ENCODE measurements around the gene TBCK. TPM values are rescaled to one million over a fixed set of nuclear protein-coding genes. Genes with fewer than 3 reads are reported as not detected.
"Not testable (repeated sequence)": the region's sequence is repeated elsewhere in the genome, so short reads cannot be mapped to it uniquely, and the experiment has no call there.

The TBCK gene
- total and polyA plus RNA-seq, 10 donors = 6.7 to 61.3 (median 44.7) TPM

GRCh38 chr4:106114270-106114669 is 201.7 kb downstream of the TBCK start:
- WGBS, 5 donors = 96 to 99% (median 96%) methylated on average over 8 of the region's 8 CpGs
- Histone ChIP-seq H3K36me3 (peaks cover 5 to 74% (median 51%) of the 10 kb centered on the region in 6 donors), H3K4me3 (no peak overlapping the region), H3K27ac (no peak overlapping the region), H3K9me3 (peaks cover 11 to 51% (median 44%) of the 10 kb centered on the region in 8 donors), H3K27me3 (replicated peaks in 1 of 7) (no peaks in the 10 kb centered on the region), H3K4me1 (no peaks in the 10 kb centered on the region)
- no peak for DNase-seq
- TF ChIP-seq POLR2AphosphoS5 (IDR thresholded peaks at IDR 0.05) (no peak), POLR2A (IDR thresholded peaks at IDR 0.05) (no peak), CTCF (IDR thresholded peaks at IDR 0.05 in 8 of 11, conservative IDR thresholded peaks at IDR 0.05 in 3 of 11) (no peak)
- intact Hi-C loops (cut with DNase I; ENCODE audit: low total_unique reads) = no loop called here

GRCh38 chr4:106111778-106112469 is 204.1 kb downstream of the TBCK start:
- H3K4me3 ChIP-seq; H3K4me1 ChIP-seq; H3K27ac ChIP-seq; DNase-seq; intact Hi-C loops (cut with DNase I; ENCODE audit: low total_unique reads); H3K27me3 ChIP-seq (replicated peaks in 1 of 7): not testable (repeated sequence)
- peaks cover 11 to 55% (median 49%) of the 10 kb centered on the region in 8 donors for H3K9me3 ChIP-seq
- WGBS, 5 donors = 92 to 100% (median 97%) methylated on average over 2 of the region's 2 CpGs
- H3K36me3 ChIP-seq = peaks cover 5 to 92% (median 51%) of the 10 kb centered on the region in 6 donors

- peaks cover 5 to 94% (median 42%) of the 10 kb centered on the region in 6 donors for H3K36me3 ChIP-seq
- H3K4me3 ChIP-seq = no peak overlapping the region
- peaks cover 11 to 55% (median 49%) of the 10 kb centered on the region in 8 donors for H3K9me3 ChIP-seq
- no peaks in the 10 kb centered on the region for H3K27me3 ChIP-seq (replicated peaks in 1 of 7)
- no peak for DNase-seq
- TF ChIP-seq POLR2AphosphoS5 (IDR thresholded peaks at IDR 0.05) = no peak
- TF ChIP-seq CTCF (IDR thresholded peaks at IDR 0.05 in 8 of 11, conservative IDR thresholded peaks at IDR 0.05 in 3 of 11) = no peak
- TF ChIP-seq POLR2A (IDR thresholded peaks at IDR 0.05) = no peak
- intact Hi-C loops (cut with DNase I; ENCODE audit: low total_unique reads) = no loop called here
- H3K4me1 ChIP-seq = no peaks in the 10 kb centered on the region
- 92 to 99% (median 95%) methylated on average over 6 of the region's 6 CpGs for WGBS, 5 donors
- H3K27ac ChIP-seq = no peak overlapping the region
Measured at GRCh38 chr4:106109929-106110328, 206.1 kb downstream of the TBCK start.

GRCh38 chr4:106105697-106106096 is 210.3 kb downstream of the TBCK start:
- Histone ChIP-seq H3K4me1 (no peaks in the 10 kb centered on the region), H3K27ac (no peak overlapping the region), H3K4me3 (no peak overlapping the region), H3K9me3 (peaks cover 5 to 23% (median 18%) of the 10 kb centered on the region in 8 donors), H3K36me3 (peaks cover 0 to 74% (median 21%) of the 10 kb centered on the region in 6 donors), H3K27me3 (replicated peaks in 1 of 7) (no peaks in the 10 kb centered on the region)
- no peak for TF ChIP-seq POLR2A (IDR thresholded peaks at IDR 0.05)
- TF ChIP-seq POLR2AphosphoS5 (IDR thresholded peaks at IDR 0.05) = no peak
- no peak for TF ChIP-seq CTCF (IDR thresholded peaks at IDR 0.05 in 8 of 11, conservative IDR thresholded peaks at IDR 0.05 in 3 of 11)
- WGBS, 5 donors = 96 to 99% (median 97%) methylated on average over 4 of the region's 4 CpGs
- no peak for DNase-seq
- intact Hi-C loops (cut with DNase I; ENCODE audit: low total_unique reads) = no loop called here

Data from spleen (tissue), 11 donors.